GM12864 (cell line): ENCODE results near the gene CYS1.

ENCODE experiments used
- DNase-seq: peaks from one replicate; pipeline ENCODE4 v3.0.0-alpha.2; 2011; ENCODE audit warnings: low read depth
- H3K4me3 ChIP-seq: 2 replicates; pipeline ENCODE4 v1.5.1; 2011; ENCODE audit warnings: mild to moderate bottlenecking, low read depth, low read length, control low read depth
- CTCF ChIP-seq: IDR thresholded peaks from 2 replicates; pipeline ENCODE4 v1.5.1; 2011; ENCODE audit warnings: low read depth, mild to moderate bottlenecking, moderate library complexity, low read length, control low read depth, inconsistent platforms; ENCODE audit errors: missing control alignments

The CYS1 gene

GRCh38 chr2:10085043-10085667 lies 4.9 kb upstream of the CYS1 start:
- no peak overlapping the region for H3K4me3 ChIP-seq
- DNase-seq, result no peak
- no peak for TF ChIP-seq CTCF

GRCh38 chr2:10084223-10084865 lies 4.1 kb upstream of the CYS1 start:
- no peak overlapping the region for H3K4me3 ChIP-seq

GRCh38 chr2:10083692-10084211 lies 3.5 kb upstream of the CYS1 start:
- no peak for TF ChIP-seq CTCF
- H3K4me3 ChIP-seq, result no peak overlapping the region; the same call in 1 of the 2 replicates
- DNase-seq, result peak; percentile 74

More at GRCh38 chr2:10084223-10084865, 4.1 kb upstream of the CYS1 start:
- no peak for DNase-seq
- TF ChIP-seq CTCF, result no peak

- H3K4me3 ChIP-seq, result peak overlapping the region; percentile 8; the same call in 1 of the 2 replicates
- no peak for TF ChIP-seq CTCF
- no peak for DNase-seq
Observed at GRCh38 chr2:10083046-10083445, 2.8 kb upstream of the CYS1 start.

GRCh38 chr2:10080536-10081304 lies 509 bp upstream of the CYS1 start:
- TF ChIP-seq CTCF, result no peak
- no peak for DNase-seq
- peak overlapping the region; percentile 59 for H3K4me3 ChIP-seq

GRCh38 chr2:10079266-10079869 lies 843 bp downstream of the CYS1 start:
- H3K4me3 ChIP-seq, result peak overlapping the region; percentile 59
- no peak for DNase-seq
- no peak for TF ChIP-seq CTCF
